SK-N-SH (cell line): ENCODE data around the gene CELA3A. TPM values are rescaled to one million over a fixed set of nuclear protein-coding genes. Genes with fewer than 3 reads are reported as not detected.
"Not testable (repeated sequence)": the region's sequence is repeated elsewhere in the genome, so short reads cannot be mapped to it uniquely, and the experiment has no call there.

Experiments used
- CTCF ChIA-PET: fragments of 300-600, 350-600 bp; formaldehyde crosslinking; extraction: SDS; loops from one replicate; lab custom pipeline; 2021; lab: Yijun Ruan, JAX
- POLR2A ChIA-PET: fragments of 350-600 bp; sonication (Branson Sonifier 250); formaldehyde crosslinking; extraction: SDS; loops from one replicate; lab custom pipeline; 2020; ENCODE audit warnings: antibody characterized with exemption, inconsistent platforms; lab: Yijun Ruan, JAX
- DNase-seq: peaks from one replicate; pipeline ENCODE4 v3.0.0; 2012
- H2AFZ ChIP-seq: fragments of 200-600 bp; sonication (generic); 2 replicates; pipeline ENCODE4 v1.8.1; 2016; ENCODE audit warnings: antibody characterized with exemption, mild to moderate bottlenecking, low read depth
- H3F3A ChIP-seq: fragments of 200-600 bp; sonication (generic); replicated peaks from 2 replicates; pipeline ENCODE3; 2016; ENCODE audit warnings: antibody characterized with exemption, mild to moderate bottlenecking; ENCODE audit not compliant: insufficient read depth
- H3K27ac ChIP-seq, 2 experiments: fragments of 200-500 bp in 1 of 2; fragments of 200-600 bp in 1 of 2; sonication (Bioruptor generic) in 1 of 2; sonication (generic), shearing (Covaris generic) in 1 of 2; 2 replicates each; pipeline versions ENCODE4 v1.5.1 to v1.6.1; 2014 to 2016; ENCODE audit warnings: low read depth in 2 of 2, inconsistent platforms in 1 of 2, low read length in 1 of 2, mild to moderate bottlenecking in 1 of 2, mixed read lengths in 1 of 2
- H3K27me3 ChIP-seq: fragments of 200-600 bp; sonication (generic), shearing (Covaris generic); 2 replicates; pipeline ENCODE4 v1.6.1; 2016; ENCODE audit warnings: mixed run types; ENCODE audit not compliant: insufficient read depth
- H3K36me3 ChIP-seq, 2 experiments: fragments of 200-500 bp in 1 of 2; fragments of 200-600 bp in 1 of 2; sonication (Bioruptor generic) in 1 of 2; sonication (generic) in 1 of 2; replicated peaks in 1 of 2; 2 replicates each; pipeline versions ENCODE3 to v1.5.1; 2014 to 2016; ENCODE audit warnings: low read length in 1 of 2, mild to moderate bottlenecking in 1 of 2; ENCODE audit not compliant: insufficient read depth in 2 of 2, control insufficient read depth in 1 of 2
- H3K4me1 ChIP-seq, 2 experiments: fragments of 200-500 bp in 1 of 2; fragments of 200-600 bp in 1 of 2; sonication (Bioruptor generic) in 1 of 2; sonication (generic), shearing (Covaris generic) in 1 of 2; 2 replicates each; pipeline versions ENCODE4 v1.5.1 to v1.6.1; 2014 to 2016; ENCODE audit warnings: low read depth in 1 of 2, low read length in 1 of 2, mixed run types in 1 of 2; ENCODE audit not compliant: insufficient read depth in 2 of 2, control insufficient read depth in 1 of 2
- H3K4me2 ChIP-seq: fragments of 200-600 bp; sonication (generic), shearing (Covaris generic); 2 replicates; pipeline ENCODE4 v1.6.1; 2017; ENCODE audit warnings: mixed run types
- H3K4me3 ChIP-seq, 2 experiments: fragments of 200-500 bp in 1 of 2; fragments of 200-600 bp in 1 of 2; sonication (Bioruptor generic) in 1 of 2; sonication (generic), shearing (Covaris generic) in 1 of 2; 2 replicates each; pipeline versions ENCODE4 v1.5.1 to v1.8.1; 2014 to 2016; ENCODE audit warnings: low read depth in 2 of 2, inconsistent platforms in 1 of 2, low read length in 1 of 2, mild to moderate bottlenecking in 1 of 2, mixed read lengths in 1 of 2, moderate library complexity in 1 of 2
- H3K79me2 ChIP-seq: fragments of 200-600 bp; sonication (generic); 2 replicates; pipeline ENCODE4 v1.8.1; 2017; ENCODE audit warnings: mild to moderate bottlenecking; ENCODE audit not compliant: insufficient read depth
- H3K9ac ChIP-seq: fragments of 200-600 bp; sonication (generic); 2 replicates; pipeline ENCODE4 v1.6.1; 2017; ENCODE audit warnings: mixed run types
- H3K9me2 ChIP-seq: fragments of 200-600 bp; sonication (generic); 2 replicates; pipeline ENCODE4 v1.6.1; 2017; ENCODE audit warnings: mixed run types
- H3K9me3 ChIP-seq: fragments of 200-600 bp; sonication (generic); 2 replicates; pipeline ENCODE4 v1.6.1; 2017; ENCODE audit warnings: mixed run types, mild to moderate bottlenecking, moderate library complexity
- H4K20me1 ChIP-seq: fragments of 200-600 bp; sonication (generic); 2 replicates; pipeline ENCODE4 v1.6.1; 2017; ENCODE audit warnings: mild to moderate bottlenecking, mixed run types; ENCODE audit not compliant: insufficient read depth
- WGBS: methylation state at CpG from one replicate; pipeline ENCODE4 v1.1.6; 2017; ENCODE audit warnings: low lambda C conversion rate; 5-methylcytosine and 5-hydroxymethylcytosine counted together
- polyA plus RNA-seq, 3 experiments: library from polyadenylated mRNA; depleted of rRNA; stranded (reverse); fragments of >200 nt; gene quantifications; 2 replicates each; pipeline ENCODE4 v1.2.3, GENCODE V29; 2012

The CELA3A gene
- polyA plus RNA-seq, 1 of the 3 experiments (the other 2 are of a cell fraction) = not detected

- H3F3A ChIP-seq, H2AFZ ChIP-seq, H3K9ac ChIP-seq, H3K36me3 ChIP-seq, H3K27ac ChIP-seq, DNase-seq, H3K4me2 ChIP-seq, H3K9me3 ChIP-seq, H3K4me1 ChIP-seq, H3K79me2 ChIP-seq, H3K9me2 ChIP-seq, H4K20me1 ChIP-seq, H3K4me3 ChIP-seq, H3K27me3 ChIP-seq, POLR2A ChIA-PET: not testable (repeated sequence)
- CTCF ChIA-PET = interaction anchor here (0.6 kb wide), 1 partner anchor 324 kb away, joined by 3 read pairs; no protein-coding TSS in a partner anchor
- WGBS = 73% methylated on average over 6 of the region's 6 CpGs
Measured at GRCh38 chr1:21982122-21982521, 19.3 kb upstream of the CELA3A start.

GRCh38 chr1:21983539-21983938 is 17.9 kb upstream of the CELA3A start:
- H4K20me1 ChIP-seq, H3F3A ChIP-seq, H3K4me2 ChIP-seq, H3K9me3 ChIP-seq, H2AFZ ChIP-seq, CTCF ChIA-PET, POLR2A ChIA-PET, H3K9ac ChIP-seq, H3K9me2 ChIP-seq, H3K27me3 ChIP-seq, H3K4me1 ChIP-seq, DNase-seq, H3K27ac ChIP-seq, H3K36me3 ChIP-seq, H3K79me2 ChIP-seq, H3K4me3 ChIP-seq: not testable (repeated sequence)
- 59% methylated on average over 4 of the region's 15 CpGs for whole genome bisulfite sequencing

- no CpG with 5 or more reads among the region's 5 CpGs for WGBS
- not testable (repeated sequence) for H3K27me3 ChIP-seq, H3K9ac ChIP-seq
Measured at GRCh38 chr1:21985893-21986292, 15.6 kb upstream of the CELA3A start.

GRCh38 chr1:21986386-21986785 is 15.1 kb upstream of the CELA3A start:
- H3K36me3 ChIP-seq, H3F3A ChIP-seq, H3K27me3 ChIP-seq, H3K9me2 ChIP-seq, H3K4me1 ChIP-seq, POLR2A ChIA-PET, H3K9me3 ChIP-seq, CTCF ChIA-PET, H2AFZ ChIP-seq, H3K9ac ChIP-seq, H4K20me1 ChIP-seq, H3K4me3 ChIP-seq, H3K27ac ChIP-seq, H3K79me2 ChIP-seq, H3K4me2 ChIP-seq, DNase-seq: not testable (repeated sequence)
- 71% methylated on average over 10 of the region's 12 CpGs for WGBS

More at GRCh38 chr1:21985893-21986292, 15.6 kb upstream of the CELA3A start:
- H4K20me1 ChIP-seq, POLR2A ChIA-PET, H3K9me3 ChIP-seq, H2AFZ ChIP-seq, H3K79me2 ChIP-seq, H3K9me2 ChIP-seq, H3K4me2 ChIP-seq, DNase-seq, H3K4me1 ChIP-seq, H3F3A ChIP-seq, H3K36me3 ChIP-seq, H3K27ac ChIP-seq, H3K4me3 ChIP-seq, CTCF ChIA-PET: not testable (repeated sequence)

GRCh38 chr1:21989672-21990393 is 11.6 kb upstream of the CELA3A start:
- H4K20me1 ChIP-seq, H3K9ac ChIP-seq, H3K27me3 ChIP-seq, H3K79me2 ChIP-seq, H3K4me3 ChIP-seq, CTCF ChIA-PET, H3K9me3 ChIP-seq, H3K36me3 ChIP-seq, H3K4me1 ChIP-seq, H3K9me2 ChIP-seq, H3F3A ChIP-seq, POLR2A ChIA-PET, H3K4me2 ChIP-seq, H2AFZ ChIP-seq, DNase-seq, H3K27ac ChIP-seq: not testable (repeated sequence)
- 56% methylated on average over 3 of the region's 5 CpGs for WGBS

GRCh38 chr1:21992186-21992585 is 9.3 kb upstream of the CELA3A start:
- H3F3A ChIP-seq = not testable (repeated sequence)

More at GRCh38 chr1:21992186-21992585, 9.3 kb upstream of the CELA3A start:
- H3K4me2 ChIP-seq, H3K9me3 ChIP-seq, H4K20me1 ChIP-seq, H3K4me1 ChIP-seq, DNase-seq, CTCF ChIA-PET, H3K36me3 ChIP-seq, POLR2A ChIA-PET, H3K4me3 ChIP-seq, H3K79me2 ChIP-seq, H3K9me2 ChIP-seq, H3K27ac ChIP-seq, H3K27me3 ChIP-seq, H2AFZ ChIP-seq, H3K9ac ChIP-seq: not testable (repeated sequence)
- 68% methylated on average over 2 of the region's 3 CpGs for WGBS
